Activated CD4-positive, alpha-beta T cell treated with anti-CD3 and anti-CD28 coated beads, Interleukin-2, amount 10 ng/mL, durations not matched to agents 24 days and 14 days (primary cell): Measurements from ENCODE around the gene ZNF727. TPM values are rescaled to one million over a fixed set of nuclear protein-coding genes. Genes with fewer than 3 reads are reported as not detected.
"Not testable (repeated sequence)": the region's sequence is repeated elsewhere in the genome, so short reads cannot be mapped to it uniquely, and the experiment has no call there.

ENCODE experiments used
- DNase-seq: peaks from one replicate; pipeline ENCODE4 v3.0.0; 2022
- H3K27ac Mint-ChIP-seq: one replicate; pipeline ENCODE4 v1.8.0; 2022; ENCODE audit warnings: mild to moderate bottlenecking, mixed read lengths
- H3K27me3 Mint-ChIP-seq: one replicate; pipeline ENCODE4 v1.8.0; 2022; ENCODE audit warnings: mixed read lengths
- H3K36me3 Mint-ChIP-seq: one replicate; pipeline ENCODE4 v1.8.0; 2022; ENCODE audit warnings: low read depth, mild to moderate bottlenecking, mixed read lengths
- H3K4me1 Mint-ChIP-seq: one replicate; pipeline ENCODE4 v1.8.0; 2021; ENCODE audit warnings: mixed read lengths
- H3K4me3 Mint-ChIP-seq: one replicate; pipeline ENCODE4 v1.8.0; 2022; ENCODE audit warnings: mild to moderate bottlenecking, moderate library complexity, mixed read lengths
- H3K9me3 Mint-ChIP-seq: one replicate; pipeline ENCODE4 v1.8.0; 2021; ENCODE audit warnings: mixed read lengths
- intact Hi-C: fragments of 100-400 bp; cut with micrococcal nuclease; formaldehyde crosslinking; loops from one replicate; pipeline ENCODE4 v1.15.1; 2023
- total RNA-seq: library from RNA; stranded (reverse); gene quantifications from 2 replicates; pipeline ENCODE4 v1.2.3, GENCODE V29; 2022

ZNF727 gene
- not detected in 2 replicates for total RNA-seq

- Mint-ChIP-seq H3K4me1 (no peaks in the 10 kb centered on the region), H3K27me3 (no peaks in the 10 kb centered on the region), H3K36me3 (no peaks in the 10 kb centered on the region), H3K4me3 (no peak within 1 kb of the TSS), H3K27ac (no peak within 1 kb of the TSS), H3K9me3 (peaks cover 21% of the 10 kb centered on the region)
- no peak for DNase-seq
- intact Hi-C loops: no loop called here
Measured at GRCh38 chr7:64045301-64046040, at the start of gene ZNF727. Gene ZNF727, plus strand, starts transcription at chr7:64045434. Its CDS starts 188 bp downstream, at chr7:64045622.

- H3K4me3 Mint-ChIP-seq: no peak within 1 kb of the TSS
- no peak for DNase-seq
- no peaks in the 10 kb centered on the region for H3K27me3 Mint-ChIP-seq
- peaks cover 9% of the 10 kb centered on the region for H3K9me3 Mint-ChIP-seq
- no peak within 1 kb of the TSS for H3K27ac Mint-ChIP-seq
- intact Hi-C loops: no loop called here
- H3K36me3 Mint-ChIP-seq: no peaks in the 10 kb centered on the region
- H3K4me1 Mint-ChIP-seq: no peaks in the 10 kb centered on the region
Measured at GRCh38 chr7:63998549-63998948, 46.7 kb upstream of the ZNF727 start, which contains the start of gene ZNF722. Gene ZNF722, plus strand, starts transcription at chr7:63998849. Its CDS starts 113 bp downstream, at chr7:63998962.

GRCh38 chr7:64015496-64015895, 29.7 kb upstream of the ZNF727 start:
- H3K9me3 Mint-ChIP-seq: peaks cover 30% of the 10 kb centered on the region
- intact Hi-C loops, H3K27me3 Mint-ChIP-seq: not testable (repeated sequence)

GRCh38 chr7:64035388-64035787, 9.8 kb upstream of the ZNF727 start:
- H3K36me3 Mint-ChIP-seq: peaks cover 3% of the 10 kb centered on the region
- no peaks in the 10 kb centered on the region for H3K4me1 Mint-ChIP-seq
- H3K4me3 Mint-ChIP-seq: no peak overlapping the region
- no peak for DNase-seq
- intact Hi-C loops: no loop called here
- H3K9me3 Mint-ChIP-seq: peaks cover 9% of the 10 kb centered on the region
- no peaks in the 10 kb centered on the region for H3K27me3 Mint-ChIP-seq
- no peak overlapping the region for H3K27ac Mint-ChIP-seq

More at GRCh38 chr7:64015496-64015895, 29.7 kb upstream of the ZNF727 start:
- not testable (repeated sequence) for DNase-seq, H3K4me3 Mint-ChIP-seq, H3K4me1 Mint-ChIP-seq, H3K27ac Mint-ChIP-seq, H3K36me3 Mint-ChIP-seq

GRCh38 chr7:64037095-64037494, 8.1 kb upstream of the ZNF727 start:
- no peaks in the 10 kb centered on the region for H3K27me3 Mint-ChIP-seq
- no peak for DNase-seq
- H3K4me1 Mint-ChIP-seq: no peaks in the 10 kb centered on the region
- H3K4me3 Mint-ChIP-seq: no peak overlapping the region
- intact Hi-C loops: no loop called here
- no peak overlapping the region for H3K27ac Mint-ChIP-seq
- peaks cover 3% of the 10 kb centered on the region for H3K36me3 Mint-ChIP-seq
- peaks cover 12% of the 10 kb centered on the region for H3K9me3 Mint-ChIP-seq

- no peaks in the 10 kb centered on the region for H3K36me3 Mint-ChIP-seq
- H3K4me3 Mint-ChIP-seq: no peak overlapping the region
- peaks cover 21% of the 10 kb centered on the region for H3K9me3 Mint-ChIP-seq
- no peaks in the 10 kb centered on the region for H3K4me1 Mint-ChIP-seq
- DNase-seq: no peak
- no peaks in the 10 kb centered on the region for H3K27me3 Mint-ChIP-seq
- no peak overlapping the region for H3K27ac Mint-ChIP-seq
- intact Hi-C loops: no loop called here
Measured at GRCh38 chr7:64046041-64046389, 781 bp downstream of the ZNF727 start.

GRCh38 chr7:64077837-64078698, 32.8 kb downstream of the ZNF727 start:
- H3K27me3 Mint-ChIP-seq, intact Hi-C loops, H3K36me3 Mint-ChIP-seq, H3K4me3 Mint-ChIP-seq, H3K4me1 Mint-ChIP-seq, H3K27ac Mint-ChIP-seq, DNase-seq: not testable (repeated sequence)
- peaks cover 30% of the 10 kb centered on the region for H3K9me3 Mint-ChIP-seq

- intact Hi-C loops: no loop called here
- Mint-ChIP-seq H3K4me1 (no peaks in the 10 kb centered on the region), H3K4me3 (no peak overlapping the region), H3K27me3 (no peaks in the 10 kb centered on the region), H3K27ac (no peak overlapping the region), H3K36me3 (peaks cover 4% of the 10 kb centered on the region), H3K9me3 (peaks cover 30% of the 10 kb centered on the region)
- no peak for DNase-seq
Measured at GRCh38 chr7:64078699-64078994, 33.4 kb downstream of the ZNF727 start.

GRCh38 chr7:64087501-64087900, 42.3 kb downstream of the ZNF727 start:
- Mint-ChIP-seq H3K27ac (no peak overlapping the region), H3K9me3 (peaks cover 12% of the 10 kb centered on the region), H3K36me3 (no peaks in the 10 kb centered on the region), H3K4me3 (no peak overlapping the region), H3K27me3 (no peaks in the 10 kb centered on the region), H3K4me1 (no peaks in the 10 kb centered on the region)
- intact Hi-C loops: no loop called here
- DNase-seq: no peak

- H3K27me3 Mint-ChIP-seq, intact Hi-C loops, H3K4me1 Mint-ChIP-seq, H3K4me3 Mint-ChIP-seq, H3K36me3 Mint-ChIP-seq, H3K27ac Mint-ChIP-seq, DNase-seq: not testable (repeated sequence)
- peaks cover 17% of the 10 kb centered on the region for H3K9me3 Mint-ChIP-seq
Measured at GRCh38 chr7:64088863-64089262, 43.6 kb downstream of the ZNF727 start.

Other genes starting within 250 kb of the ZNF727 start
- not detected in 2 replicates for gene ZNF722, start 46.6 kb upstream of the ZNF727 start, total RNA-seq
- not detected in 2 replicates for gene ZNF735, start 161.8 kb downstream of the ZNF727 start, total RNA-seq
- gene ZNF679, start 183.0 kb downstream of the ZNF727 start, total RNA-seq: not detected in 2 replicates